K562 (cell line): ENCODE data around the gene ZNF236. TPM values are rescaled to one million over a fixed set of nuclear protein-coding genes. Genes with fewer than 3 reads are reported as not detected.

Experiments used
- ATAC-seq: fragments of 200-7000 bp; cut with Tn5 transposase; 3 replicates; pipeline ENCODE4 v1.9.1; 2020; ENCODE audit warnings: moderate library complexity
- BruUV-seq: library from RNA; stranded (reverse); fragments of 400-500 nt; replicated peaks from 2 replicates; lab custom pipeline; 2021; lab: Mats Ljungman, UMichigan
- CTCF ChIA-PET: fragments of 300-600 bp; formaldehyde crosslinking; extraction: SDS; loops from one replicate; lab custom pipeline; 2021; ENCODE audit warnings: low intra/inter-chr PET ratio; lab: Yijun Ruan, JAX
- POLR2A ChIA-PET: fragments of 300-600, 350-650 bp; sonication (Branson Sonifier 250); formaldehyde crosslinking; extraction: SDS; loops from one replicate; lab custom pipeline; 2021; ENCODE audit warnings: antibody characterized with exemption, inconsistent platforms; lab: Yijun Ruan, JAX
- DNase-seq, 4 experiments: peaks; one replicate each; pipeline versions ENCODE4 v3.0.0 to v3.0.0-alpha.2; 2011 to 2018; ENCODE audit warnings: low spot score in 3 of 4, mixed read lengths in 3 of 4; ENCODE audit errors: extremely low read depth in 1 of 4
- FAIRE-seq: peaks from 2 replicates; lab custom pipeline; 2011; peaks lifted over from hg19 to GRCh38; lab: Jason Lieb, UNC
- H2AFZ ChIP-seq: 2 replicates; pipeline ENCODE4 v1.6.0; 2011; ENCODE audit warnings: low read depth, low read length, control low read depth, inconsistent platforms
- H3K27ac ChIP-seq: fragments of 200-600 bp; 3 replicates; pipeline ENCODE4 v1.8.0; 2011; ENCODE audit warnings: low read depth, mild to moderate bottlenecking, control low read depth, inconsistent platforms, low read length, moderate library complexity, mixed read lengths; ENCODE audit errors: extremely low read depth
- H3K27me3 ChIP-seq, 2 experiments: fragments of 300-600 bp in 1 of 2; 2 replicates in 1 of 2; 3 replicates in 1 of 2; pipeline versions ENCODE4 v1.6.0 to v1.8.0; 2011; ENCODE audit warnings: inconsistent platforms in 2 of 2, low read length in 2 of 2, mild to moderate bottlenecking in 1 of 2, mixed read lengths in 1 of 2, moderate library complexity in 1 of 2; ENCODE audit not compliant: control insufficient read depth in 2 of 2, insufficient read depth in 2 of 2
- H3K36me3 ChIP-seq: fragments of 300-600 bp; 3 replicates; pipeline ENCODE4 v1.8.0; 2011; ENCODE audit warnings: mild to moderate bottlenecking, low read length, inconsistent platforms; ENCODE audit not compliant: control insufficient read depth, insufficient read depth
- H3K4me1 ChIP-seq, 2 experiments: fragments of 200-600 bp in 1 of 2; replicated peaks in 1 of 2; 2 replicates in 1 of 2; 3 replicates in 1 of 2; pipeline versions ENCODE4 v1.5.1 to v1.8.0; 2011; ENCODE audit warnings: inconsistent platforms in 2 of 2, low read length in 2 of 2, mild to moderate bottlenecking in 1 of 2, mixed read lengths in 1 of 2, moderate library complexity in 1 of 2; ENCODE audit not compliant: control insufficient read depth in 2 of 2, insufficient read depth in 2 of 2
- H3K4me2 ChIP-seq: 2 replicates; pipeline ENCODE4 v1.6.1; 2011; ENCODE audit warnings: low read length, control low read depth, inconsistent platforms, mixed read lengths; ENCODE audit not compliant: insufficient read depth
- H3K4me3 ChIP-seq: fragments of 200-600 bp; sonication (generic), shearing (Covaris generic); 2 replicates; pipeline ENCODE4 v1.5.1; 2016; ENCODE audit warnings: control low read depth, inconsistent platforms
- H3K79me2 ChIP-seq: fragments of 200-600 bp; 3 replicates; pipeline ENCODE4 v1.8.0; 2011; ENCODE audit warnings: low read length, inconsistent platforms; ENCODE audit not compliant: control insufficient read depth, insufficient read depth
- H3K9ac ChIP-seq, 2 experiments: 2 replicates each; pipeline versions ENCODE4 v1.6.0 to v1.6.1; 2011; ENCODE audit warnings: low read depth in 2 of 2, low read length in 2 of 2, control low read depth in 1 of 2, inconsistent platforms in 1 of 2, mild to moderate bottlenecking in 1 of 2, mixed read lengths in 1 of 2; ENCODE audit not compliant: insufficient read depth in 1 of 2
- H3K9me1 ChIP-seq: one replicate; pipeline ENCODE4 v1.6.0; 2011; ENCODE audit warnings: inconsistent platforms, mild to moderate bottlenecking, low read length, moderate library complexity; ENCODE audit not compliant: control insufficient read depth, insufficient read depth
- H3K9me3 ChIP-seq: replicated peaks from 2 replicates; pipeline ENCODE4 v1.5.1; 2011; ENCODE audit warnings: low read depth, low read length, inconsistent platforms; ENCODE audit not compliant: control insufficient read depth, insufficient read depth
- H4K20me1 ChIP-seq: replicated peaks from 2 replicates; pipeline ENCODE4 v1.6.1; 2011; ENCODE audit warnings: low read length, inconsistent platforms, mixed read lengths; ENCODE audit not compliant: control insufficient read depth, insufficient read depth
- CEBPG ChIP-seq, 3 experiments: fragments of 200-800 bp in 1 of 3; sonication (Bioruptor generic) in 1 of 3; sonication (generic) in 1 of 3; formaldehyde crosslinking in 1 of 3; IDR thresholded peaks in 2 of 3; conservative IDR thresholded peaks in 1 of 3; 2 replicates each; pipeline versions ENCODE4 v1.6.1 to v1.8.0; 2016 to 2022; ENCODE audit warnings: missing compliant biosample characterization in 2 of 3, missing genetic modification characterization in 2 of 3, mild to moderate bottlenecking in 1 of 3, missing genetic modification reagents in 1 of 3
- DDX20 ChIP-seq: fragments of 450-650 bp; IDR thresholded peaks from 2 replicates; pipeline ENCODE4 v1.6.1; 2016; ENCODE audit warnings: missing genetic modification characterization, low read depth, mild to moderate bottlenecking, missing compliant biosample characterization, moderate library complexity
- RCOR1 ChIP-seq, 2 experiments: IDR thresholded peaks; 2 replicates each; pipeline ENCODE4 v1.6.1; 2012; ENCODE audit warnings: low read depth in 2 of 2, low read length in 2 of 2, borderline replicate concordance in 1 of 2, improper control_type of control experiment in 1 of 2
- RUNX1 ChIP-seq: sonication (generic); IDR thresholded peaks from 2 replicates; pipeline ENCODE4 v1.6.1; 2016; ENCODE audit warnings: antibody characterized with exemption, low read depth
- ZBTB34 ChIP-seq: fragments of 250-450 bp; sonication (Bioruptor Pico); IDR thresholded peaks from 2 replicates; pipeline ENCODE4 v1.8.0; 2021; ENCODE audit warnings: mild to moderate bottlenecking, moderate library complexity
- ZC3H8 ChIP-seq: fragments of 450-650 bp; IDR thresholded peaks from 2 replicates; pipeline ENCODE4 v1.6.1; 2017
- ZNF77 ChIP-seq: fragments of 250-450 bp; sonication (Bioruptor Pico); IDR thresholded peaks from 2 replicates; pipeline ENCODE4 v1.5.0; 2020
- WGBS: fragments of 100-300 bp; shearing (Covaris generic); methylation state at CpG from one replicate; pipeline ENCODE4 v1.1.6; 2016; ENCODE audit warnings: low coverage, mixed read lengths; ENCODE audit not compliant: insufficient coverage; ENCODE audit errors: missing lambda C conversion rate; 5-methylcytosine and 5-hydroxymethylcytosine counted together
- in situ Hi-C: fragments of 300-500 bp; cut with MboI; formaldehyde crosslinking; loops from 4 replicates; pipeline ENCODE4 v1.15.0; 2018; ENCODE audit warnings: inconsistent platforms, mixed read lengths
- intact Hi-C: fragments of 100-400 bp; cut with micrococcal nuclease; formaldehyde crosslinking; loops from 2 replicates; pipeline ENCODE4 v1.14.2; 2022
- polyA plus RNA-seq, 8 experiments: library from polyadenylated mRNA; depleted of rRNA in 4 of 8; stranded (reverse) in 5 of 8; unstranded in 3 of 8; fragments of >200 nt; fragmentation: Nextera tagmentation in 2 of 8; fragmentation: Illumina TruSeq in 1 of 8; extraction: Ambion mirVana in 2 of 8; extraction: Trizol in 1 of 8; gene quantifications; 2 replicates each; pipeline versions ENCODE4 v1.2.1 to v1.2.3, GENCODE V29; 2011 to 2014; ENCODE audit warnings: inconsistent platforms in 1 of 8, missing spikeins in 1 of 8
- total RNA-seq, 7 experiments: library from RNA; depleted of rRNA in 6 of 7; stranded (reverse); fragments of >200 nt in 6 of 7; fragmentation: Illumina TruSeq in 2 of 7; extraction: Trizol in 2 of 7; gene quantifications; 2 replicates each; pipeline versions ENCODE4 v1.2.1 to v1.2.3, GENCODE V29; 2011 to 2021; ENCODE audit warnings: low replicate concordance in 1 of 7
- TF ChIP-seq, protein P1 (sequence below): fragments of 250-450 bp; sonication (Bioruptor Pico); IDR thresholded peaks from 2 replicates; pipeline ENCODE4 v1.5.0; 2022; ENCODE audit warnings: mild to moderate bottlenecking

Gene ZNF236
- total and polyA plus RNA-seq, 9 of the 15 experiments (the other 6 are each of a cell fraction or from before 2014, with no cell fraction given): 0.35 to 8.7 (median 3.4) TPM

- H3K79me2 ChIP-seq: no peaks in the 10 kb centered on the region
- intact Hi-C loops: no loop called here
- H3K27ac ChIP-seq: no peak overlapping the region
- H3K4me3 ChIP-seq: no peak overlapping the region
- no TSS peak for BruUV-seq
- no peaks in the 10 kb centered on the region; the same call in 1 of the 2 replicates for H4K20me1 ChIP-seq
- no peaks in the 10 kb centered on the region for H3K9me3 ChIP-seq
- no peaks in the 10 kb centered on the region for H3K9me1 ChIP-seq
- DNase-seq (no peak), FAIRE-seq (no peak), ATAC-seq (no peak)
- no peak overlapping the region for H3K4me2 ChIP-seq
- H3K4me1 ChIP-seq: peaks cover 0 to under 1% of the 10 kb centered on the region in 2 experiments; a peak in 2 of 5 replicates
- ChIA-PET CTCF (no interaction called here), POLR2A (no interaction called here)
- no peak overlapping the region for H3K9ac ChIP-seq
- no peaks in the 10 kb centered on the region for H3K36me3 ChIP-seq
- in situ Hi-C loops: no loop called here
- WGBS: 49% methylated on average over 23 of the region's 31 CpGs
- H2AFZ ChIP-seq: no peak overlapping the region
- H3K27me3 ChIP-seq: peaks cover 4 to 40% of the 10 kb centered on the region in 2 experiments; a peak in 4 of 5 replicates
- TF ChIP-seq ZNF77 (no peak), ZC3H8 (no peak), RCOR1 (IDR thresholded peaks at IDR 0.05; ENCODE audit: borderline replicate concordance in 1 of 2, low read depth in 2 of 2, low read length in 2 of 2) (no peak), DDX20 (tag) (no peak), RUNX1 (no peak), ZBTB34 (CRISPR knock-in tag) (no peak), CEBPG (CRISPR knock-in tag; IDR thresholded peaks at IDR 0.05) (no peak), CEBPG (tag; conservative IDR thresholded peaks at IDR 0.05 in 1 of 2, IDR thresholded peaks at IDR 0.05 in 1 of 2) (no peak)
- TF ChIP-seq, protein P1, sequence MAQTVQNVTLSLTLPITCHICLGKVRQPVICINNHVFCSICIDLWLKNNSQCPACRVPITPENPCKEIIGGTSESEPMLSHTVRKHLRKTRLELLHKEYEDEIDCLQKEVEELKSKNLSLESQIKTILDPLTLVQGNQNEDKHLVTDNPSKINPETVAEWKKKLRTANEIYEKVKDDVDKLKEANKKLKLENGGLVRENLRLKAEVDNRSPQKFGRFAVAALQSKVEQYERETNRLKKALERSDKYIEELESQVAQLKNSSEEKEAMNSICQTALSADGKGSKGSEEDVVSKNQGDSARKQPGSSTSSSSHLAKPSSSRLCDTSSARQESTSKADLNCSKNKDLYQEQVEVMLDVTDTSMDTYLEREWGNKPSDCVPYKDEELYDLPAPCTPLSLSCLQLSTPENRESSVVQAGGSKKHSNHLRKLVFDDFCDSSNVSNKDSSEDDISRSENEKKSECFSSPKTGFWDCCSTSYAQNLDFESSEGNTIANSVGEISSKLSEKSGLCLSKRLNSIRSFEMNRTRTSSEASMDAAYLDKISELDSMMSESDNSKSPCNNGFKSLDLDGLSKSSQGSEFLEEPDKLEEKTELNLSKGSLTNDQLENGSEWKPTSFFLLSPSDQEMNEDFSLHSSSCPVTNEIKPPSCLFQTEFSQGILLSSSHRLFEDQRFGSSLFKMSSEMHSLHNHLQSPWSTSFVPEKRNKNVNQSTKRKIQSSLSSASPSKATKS: no peak
Observed at GRCh38 chr18:76979111-76979751, 156.9 kb downstream of the ZNF236 start.
